Suppressor macrophage treated with lipopolysaccharide for 4 hours (primary cell): Measurements from ENCODE around the gene FAM222A.

Experiments used
- DNase-seq: peaks from one replicate; pipeline ENCODE4 v3.0.0-alpha.2; 2020

Gene FAM222A

GRCh38 chr12:109739747-109740693, 26.4 kb downstream of the FAM222A start:
- peak; percentile 7 for DNase-seq

GRCh38 chr12:109740694-109741245, 27.1 kb downstream of the FAM222A start:
- no peak for DNase-seq

GRCh38 chr12:109741286-109741969, 27.8 kb downstream of the FAM222A start:
- DNase-seq = no peak

- DNase-seq = no peak
These were observed 28.5 kb downstream of the FAM222A start for GRCh38 chr12:109741970-109742703.

GRCh38 chr12:109743076-109743910, 29.7 kb downstream of the FAM222A start:
- DNase-seq = no peak

DNA sequence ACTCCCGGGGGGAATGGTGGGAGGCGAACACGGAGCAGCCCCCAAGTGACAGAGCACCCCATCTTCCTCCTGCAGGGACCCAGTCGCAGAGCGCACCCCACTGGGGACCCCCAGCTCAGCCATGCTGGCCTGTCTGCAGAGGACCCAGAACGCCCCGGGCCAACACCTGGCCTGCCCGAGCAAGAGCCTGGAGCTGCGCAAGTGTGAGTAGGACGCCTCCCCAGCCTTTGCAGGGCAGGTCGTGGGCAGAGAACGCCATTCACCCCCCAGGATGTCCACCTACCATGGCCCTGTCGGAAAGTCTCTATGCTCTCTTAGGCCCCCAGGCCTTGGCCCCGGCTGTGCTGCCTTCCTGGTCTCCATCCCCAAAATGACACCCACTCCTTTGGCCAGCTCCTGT, 30.4 kb downstream of the FAM222A start:
- no peak for DNase-seq

DNA sequence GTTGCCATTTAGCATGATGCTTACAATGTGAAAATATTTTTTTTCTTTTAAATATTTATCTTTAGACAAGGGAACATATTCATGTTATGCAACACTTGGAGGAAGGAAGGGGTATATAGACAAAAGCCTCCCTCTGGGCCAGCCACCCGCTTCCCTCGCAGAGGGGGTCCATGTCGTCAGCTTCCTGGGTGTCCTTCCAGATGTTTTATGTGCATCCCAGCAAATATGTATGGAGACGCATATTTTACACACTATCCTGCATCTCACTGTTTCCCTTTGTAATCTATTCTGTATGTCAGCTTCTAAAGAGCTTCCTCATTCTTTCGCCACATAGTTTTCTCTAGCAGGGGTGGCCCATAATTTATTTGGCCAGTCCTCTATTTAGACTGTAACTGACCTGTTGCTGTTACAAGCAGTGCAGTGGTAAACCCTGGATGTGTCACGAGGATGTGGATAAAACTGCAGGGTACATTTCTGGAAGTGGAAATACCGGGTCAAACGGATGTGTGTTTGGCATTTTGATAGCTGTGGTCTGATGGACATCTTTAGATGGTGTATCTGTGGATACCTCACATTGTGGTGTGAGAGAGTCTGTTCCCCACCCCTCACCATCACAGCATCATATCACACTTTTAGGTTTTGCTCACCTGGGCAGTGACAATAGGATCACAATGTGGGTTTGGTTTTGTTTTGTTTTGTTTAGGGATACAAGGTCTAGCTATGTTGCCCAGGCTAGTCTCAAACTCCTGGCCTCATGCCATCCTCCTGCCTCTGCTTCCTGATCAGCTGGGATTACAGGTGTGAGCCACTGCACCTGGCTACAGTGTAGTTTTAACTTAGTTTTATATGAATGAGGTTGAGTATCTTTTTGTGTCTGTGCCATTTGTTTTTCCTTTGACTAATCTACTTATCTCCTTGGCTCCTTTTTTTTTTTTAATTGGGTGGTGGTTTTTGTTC, 31.6 kb downstream of the FAM222A start:
- no peak for DNase-seq

DNA sequence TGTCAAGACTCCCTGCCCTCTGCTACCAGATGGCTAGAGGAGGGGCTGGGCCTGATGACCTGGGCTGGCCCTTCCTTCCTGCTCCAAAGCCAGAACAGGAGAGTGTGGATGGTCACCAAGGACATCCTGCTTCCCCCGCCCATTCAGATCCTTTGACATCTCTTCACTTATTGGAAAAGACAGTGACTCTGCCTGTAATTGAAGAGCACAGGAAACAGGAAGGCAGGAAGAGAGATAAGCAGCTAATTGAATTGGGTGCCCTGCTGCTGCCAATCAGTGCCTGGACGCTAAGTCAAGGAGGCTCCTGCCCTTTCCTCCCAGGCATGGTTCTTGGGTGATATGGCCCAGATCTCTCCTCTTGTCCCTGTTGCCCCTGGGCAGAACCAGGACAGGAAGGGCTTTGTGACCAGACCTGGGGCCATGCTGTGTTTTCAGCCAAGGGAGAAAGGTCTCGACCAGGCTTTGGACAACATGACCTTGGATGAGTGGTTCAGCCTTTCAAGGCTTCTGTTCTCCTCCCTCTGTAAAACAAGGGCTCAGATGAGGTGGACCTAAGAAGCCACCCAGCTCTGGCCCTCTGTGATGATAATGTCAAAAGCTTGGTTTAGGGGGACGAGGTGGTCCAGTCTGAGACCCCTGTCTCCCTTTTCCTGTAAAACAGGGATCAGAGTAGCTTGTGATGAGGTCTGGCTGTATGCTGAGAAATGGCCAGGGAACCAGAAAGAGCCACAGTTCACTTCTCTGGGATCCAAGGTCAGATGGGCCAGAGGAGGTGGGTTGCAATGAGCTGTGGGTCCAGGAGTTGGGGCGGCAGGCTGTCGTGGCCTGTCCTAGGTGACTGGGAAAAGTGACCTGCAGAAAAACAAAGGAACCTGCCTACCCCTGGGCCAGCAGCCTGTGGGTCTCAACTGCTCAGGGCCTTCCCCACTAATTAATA, 38.8 kb downstream of the FAM222A start:
- DNase-seq = no peak

- no peak for DNase-seq
These were observed 39.4 kb downstream of the FAM222A start for GRCh38 chr12:109753054-109753401.

DNA sequence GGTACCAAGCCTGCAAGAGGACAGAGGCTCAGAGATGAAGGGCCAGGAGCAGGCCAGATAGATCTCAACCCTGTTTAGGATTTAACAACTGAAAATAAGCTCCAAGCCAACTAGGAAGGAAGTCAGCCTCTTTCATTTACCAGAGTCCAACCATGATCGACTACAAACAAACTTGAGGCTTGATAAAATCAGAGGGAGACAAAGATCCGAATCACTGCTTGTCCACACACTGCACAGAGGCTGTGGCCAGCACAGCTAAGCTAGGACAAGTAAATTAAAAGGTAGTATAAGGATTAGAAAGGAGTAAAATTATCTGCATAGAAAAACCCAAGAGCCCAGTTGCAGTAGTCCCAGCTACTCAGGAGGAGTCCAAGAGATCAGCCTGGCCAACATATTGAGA, 40.3 kb downstream of the FAM222A start:
- no peak for DNase-seq

- no peak for DNase-seq
These were observed 42.8 kb downstream of the FAM222A start for GRCh38 chr12:109756457-109756856.

DNA sequence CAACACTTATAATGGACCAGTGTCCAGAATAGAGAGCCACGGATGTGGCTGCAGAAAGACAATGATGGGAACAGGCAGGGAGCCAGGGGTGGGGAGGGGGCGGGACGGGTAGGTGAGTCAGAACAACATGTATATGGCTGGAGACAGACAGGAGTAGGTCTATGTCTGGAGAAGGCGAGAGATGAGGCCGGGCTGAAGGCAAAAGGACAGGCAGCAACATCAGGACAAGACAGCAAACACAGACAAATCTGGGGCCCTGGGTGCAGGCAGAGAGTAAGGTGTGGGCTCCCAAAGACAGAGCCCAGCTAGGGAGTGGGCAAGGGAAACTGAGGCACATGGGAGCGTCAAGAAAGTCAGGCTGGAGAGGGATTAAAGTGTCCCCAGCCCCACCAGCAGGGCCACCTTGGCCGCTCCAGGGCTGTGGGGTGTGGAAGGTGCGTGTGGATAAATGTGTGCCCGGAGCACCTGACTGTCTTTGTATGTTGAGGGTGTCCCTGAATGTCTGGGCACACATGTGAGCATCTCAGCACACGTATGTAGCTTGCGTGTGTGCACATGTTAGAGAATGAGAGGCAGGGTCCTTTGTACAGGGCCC, 44.1 kb downstream of the FAM222A start:
- no peak for DNase-seq

GRCh38 chr12:109758426-109759420, 45.1 kb downstream of the FAM222A start:
- no peak for DNase-seq

DNA sequence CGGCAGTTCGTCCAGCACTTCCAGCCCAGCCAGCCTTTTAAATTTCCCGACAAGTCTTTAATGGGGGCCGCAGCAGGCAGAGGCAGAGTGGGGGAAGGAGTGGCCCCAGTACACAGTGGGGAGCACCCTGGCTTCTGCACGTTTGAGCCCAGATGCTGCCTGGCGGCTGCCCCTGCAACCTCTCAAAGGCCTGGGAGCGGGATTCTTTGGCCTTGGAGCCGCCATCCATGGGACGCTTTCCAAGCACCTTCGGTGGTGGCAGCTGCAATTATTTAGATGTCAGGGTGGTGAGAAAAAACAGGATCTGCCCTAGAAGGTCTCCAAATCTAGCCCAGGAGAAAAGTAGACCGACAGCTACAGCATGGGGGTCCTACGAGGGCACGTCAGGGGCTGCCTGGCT, 46.0 kb downstream of the FAM222A start:
- DNase-seq = no peak

DNA sequence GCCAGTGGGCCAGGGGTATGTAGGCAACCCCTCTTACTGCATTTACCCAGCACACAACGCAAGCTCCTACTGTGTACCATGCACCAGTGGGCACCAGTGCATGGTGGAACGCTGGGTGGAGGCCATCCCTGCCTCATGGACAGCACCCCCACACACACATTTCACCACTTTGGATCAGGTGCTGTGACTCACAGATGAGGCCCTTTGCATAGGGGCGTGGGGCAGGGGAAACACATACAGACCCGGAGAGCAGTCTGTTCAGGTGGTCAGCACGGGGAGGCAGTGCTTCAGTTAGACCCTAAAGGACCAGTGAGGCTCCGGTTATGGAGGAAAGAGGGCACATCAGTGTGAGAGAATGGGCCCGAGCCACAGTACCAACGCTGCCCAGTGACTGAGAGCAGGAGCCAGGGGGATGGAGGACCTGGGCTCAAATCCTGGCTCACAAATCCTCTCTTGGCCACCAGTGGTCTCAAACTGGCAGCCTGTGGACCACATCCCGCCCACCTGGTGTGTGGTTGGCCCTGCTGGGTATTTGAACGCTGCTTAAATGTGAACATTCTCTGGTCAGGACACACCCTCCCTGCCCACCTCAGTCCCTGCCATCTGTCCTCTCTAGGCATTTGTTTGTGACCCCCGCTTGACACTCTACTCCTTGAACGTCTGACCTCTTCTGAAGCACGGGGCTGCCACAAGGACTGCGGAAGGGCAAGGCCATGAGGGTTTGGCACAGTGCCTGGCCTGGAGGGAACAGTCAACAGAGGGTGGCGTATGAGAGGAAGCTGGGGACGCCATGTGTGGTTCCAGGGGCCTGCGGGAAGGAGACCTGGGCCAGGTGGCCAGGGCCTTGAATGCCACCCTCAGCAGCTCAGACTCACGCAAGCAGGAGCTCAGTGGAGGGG, 46.7 kb downstream of the FAM222A start:
- peak; percentile 25 for DNase-seq

DNA sequence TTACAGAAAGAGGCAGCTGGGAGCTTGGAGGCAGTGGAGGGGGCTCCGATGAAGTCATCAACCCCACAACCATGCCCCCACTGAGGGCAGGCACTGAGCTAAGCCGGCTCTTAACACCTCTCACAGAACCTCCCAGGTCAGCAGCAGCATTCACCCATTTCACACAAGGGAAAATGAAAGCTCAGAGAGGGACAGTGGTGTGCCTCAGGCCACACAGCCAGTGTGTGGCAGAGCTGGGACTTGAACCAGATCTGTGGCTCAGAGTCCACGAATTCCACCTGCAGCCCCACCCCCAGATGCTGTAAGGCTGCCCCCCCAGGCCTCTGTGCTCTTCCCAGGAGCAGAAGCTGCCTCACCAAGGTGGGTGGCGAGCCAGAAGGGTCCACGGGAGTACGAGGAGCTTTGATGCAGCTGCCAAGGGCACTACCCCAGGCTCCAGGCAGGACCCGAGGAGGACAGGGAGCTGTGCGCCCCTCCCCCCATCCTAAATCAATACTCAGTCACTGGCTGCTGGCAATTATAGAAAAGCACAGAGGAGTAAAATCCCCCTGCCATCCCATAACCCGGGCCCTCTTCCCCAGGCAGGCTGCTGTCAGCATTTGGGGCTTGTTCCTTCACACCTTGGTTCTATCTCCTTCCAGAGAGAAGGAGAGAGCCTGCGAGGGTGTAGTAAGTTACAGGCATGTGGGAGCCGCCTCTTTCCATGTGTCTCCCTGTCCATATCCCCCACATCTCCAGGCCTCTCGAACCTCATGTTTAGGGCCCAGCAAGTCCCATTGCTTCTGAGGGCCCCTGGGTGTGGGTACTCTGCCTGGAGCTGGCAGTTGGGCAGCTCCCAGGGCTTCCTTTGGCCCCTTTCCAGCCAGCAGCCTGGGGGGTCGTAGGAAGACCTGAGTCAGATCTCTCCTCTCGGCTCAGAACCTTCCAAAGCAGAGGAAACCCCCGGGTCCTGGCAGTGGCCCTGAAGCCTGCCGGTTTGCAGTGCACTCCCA, 47.6 kb downstream of the FAM222A start:
- no peak for DNase-seq
